WTC11 (cell line): Measurements from ENCODE around the gene RMRP. TPM values are rescaled to one million over a fixed set of nuclear protein-coding genes. Genes with fewer than 3 reads are reported as not detected.
A peak's percentile ranks its signal among the peaks of the same experiment; 100 is the strongest.

Source experiments
- ATAC-seq: fragments of 200-7000 bp; cut with Tn5 transposase; 2 replicates; pipeline ENCODE4 v1.10.0; 2021; ENCODE audit warnings: mild to moderate bottlenecking, moderate library complexity
- CTCF ChIA-PET: fragments of 300-600 bp; sonication (Branson Sonifier 250); formaldehyde crosslinking; loops from one replicate; lab custom pipeline; 2021; ENCODE audit warnings: antibody characterized with exemption; lab: Charles Lee
- POLR2A ChIA-PET: fragments of 350-600 bp; sonication (Branson Sonifier 250); formaldehyde crosslinking; loops from one replicate; lab custom pipeline; 2021; ENCODE audit warnings: antibody characterized with exemption; lab: Charles Lee
- DNase-seq: peaks from one replicate; pipeline ENCODE4 v3.0.0; 2021; ENCODE audit warnings: low spot score
- H3K27ac Mint-ChIP-seq: 2 replicates; pipeline ENCODE4 v1.8.0; 2021; ENCODE audit warnings: mixed read lengths
- H3K27me3 Mint-ChIP-seq: 2 replicates; pipeline ENCODE4 v1.8.0; 2021; ENCODE audit warnings: low read depth, mild to moderate bottlenecking, moderate library complexity, mixed read lengths
- H3K36me3 Mint-ChIP-seq: 2 replicates; pipeline ENCODE4 v1.8.0; 2021; ENCODE audit warnings: mixed read lengths
- H3K4me1 Mint-ChIP-seq: 2 replicates; pipeline ENCODE4 v1.8.0; 2022; ENCODE audit warnings: mixed read lengths
- H3K4me3 Mint-ChIP-seq: 2 replicates; pipeline ENCODE4 v1.8.0; 2021; ENCODE audit warnings: mild to moderate bottlenecking, moderate library complexity, mixed read lengths
- H3K9me3 Mint-ChIP-seq: 2 replicates; pipeline ENCODE4 v1.8.0; 2021; ENCODE audit warnings: mixed read lengths
- ARID4B ChIP-seq: sonication (generic); formaldehyde crosslinking; IDR thresholded peaks from 2 replicates; pipeline ENCODE4 v1.8.0; 2023; ENCODE audit warnings: missing genetic modification reagents, mild to moderate bottlenecking, borderline replicate concordance
- E2F4 ChIP-seq: sonication (generic); formaldehyde crosslinking; IDR thresholded peaks from 2 replicates; pipeline ENCODE4 v1.8.1; 2022; ENCODE audit warnings: low read depth, mild to moderate bottlenecking, moderate library complexity, missing genetic modification reagents, borderline replicate concordance
- ETV6 ChIP-seq: sonication (generic); formaldehyde crosslinking; IDR thresholded peaks from 2 replicates; pipeline ENCODE4 v1.8.1; 2022; ENCODE audit warnings: mild to moderate bottlenecking, missing genetic modification reagents
- SP1 ChIP-seq: sonication (generic); formaldehyde crosslinking; conservative IDR thresholded peaks from 2 replicates; pipeline ENCODE4 v1.8.1; 2022; ENCODE audit warnings: missing genetic modification reagents
- TCF7 ChIP-seq: sonication (generic); formaldehyde crosslinking; IDR thresholded peaks from 2 replicates; pipeline ENCODE4 v1.8.0; 2022; ENCODE audit warnings: mild to moderate bottlenecking, low read depth, missing genetic modification reagents, moderate library complexity
- TEAD4 ChIP-seq: sonication (generic); formaldehyde crosslinking; IDR thresholded peaks from 2 replicates; pipeline ENCODE4 v1.8.0; 2022; ENCODE audit warnings: mild to moderate bottlenecking, missing genetic modification reagents
- total RNA-seq: library from RNA; stranded (reverse); gene quantifications from 3 replicates; pipeline ENCODE4 v1.2.3, GENCODE V29; 2021
- TF ChIP-seq, protein P1 (sequence below): sonication (generic); formaldehyde crosslinking; IDR thresholded peaks from 2 replicates; pipeline ENCODE4 v1.8.1; 2022; ENCODE audit warnings: mild to moderate bottlenecking, missing genetic modification reagents, moderate library complexity, borderline replicate concordance

Gene RMRP
- total RNA-seq, 1 experiment from 2014 or later: 25,958 TPM

DNA sequence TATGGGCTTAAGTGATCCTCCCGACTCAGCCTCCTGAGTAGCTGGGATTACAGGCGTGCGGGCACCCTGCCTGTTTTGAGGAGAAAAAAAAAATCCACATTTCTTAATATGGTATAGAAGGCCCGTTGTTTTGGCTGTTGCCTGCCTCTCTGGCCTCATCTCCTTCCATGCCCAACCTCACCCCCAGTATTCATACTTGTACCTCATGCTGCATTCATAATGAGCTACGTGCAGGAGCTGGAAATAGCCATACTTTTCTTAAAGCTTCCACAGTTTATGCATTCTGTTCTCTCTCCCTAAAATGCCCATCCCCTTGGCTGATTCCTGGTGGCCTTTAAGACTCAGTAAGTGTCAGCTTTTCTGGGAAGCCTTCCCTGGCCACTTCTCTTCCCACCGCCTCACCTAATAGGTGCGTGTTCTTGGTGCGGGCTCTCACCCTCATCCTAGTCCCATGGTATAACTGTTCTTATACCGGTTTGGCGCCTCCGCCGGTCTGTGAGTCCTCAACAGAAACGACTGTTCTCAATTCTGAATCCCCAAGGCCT, 34.0 kb upstream of the RMRP start (continued):
- TF ChIP-seq, protein P1, sequence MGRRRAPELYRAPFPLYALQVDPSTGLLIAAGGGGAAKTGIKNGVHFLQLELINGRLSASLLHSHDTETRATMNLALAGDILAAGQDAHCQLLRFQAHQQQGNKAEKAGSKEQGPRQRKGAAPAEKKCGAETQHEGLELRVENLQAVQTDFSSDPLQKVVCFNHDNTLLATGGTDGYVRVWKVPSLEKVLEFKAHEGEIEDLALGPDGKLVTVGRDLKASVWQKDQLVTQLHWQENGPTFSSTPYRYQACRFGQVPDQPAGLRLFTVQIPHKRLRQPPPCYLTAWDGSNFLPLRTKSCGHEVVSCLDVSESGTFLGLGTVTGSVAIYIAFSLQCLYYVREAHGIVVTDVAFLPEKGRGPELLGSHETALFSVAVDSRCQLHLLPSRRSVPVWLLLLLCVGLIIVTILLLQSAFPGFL (CRISPR knock-in tag): no peak
- TF ChIP-seq, all 79 proteins: peak for 0

DNA sequence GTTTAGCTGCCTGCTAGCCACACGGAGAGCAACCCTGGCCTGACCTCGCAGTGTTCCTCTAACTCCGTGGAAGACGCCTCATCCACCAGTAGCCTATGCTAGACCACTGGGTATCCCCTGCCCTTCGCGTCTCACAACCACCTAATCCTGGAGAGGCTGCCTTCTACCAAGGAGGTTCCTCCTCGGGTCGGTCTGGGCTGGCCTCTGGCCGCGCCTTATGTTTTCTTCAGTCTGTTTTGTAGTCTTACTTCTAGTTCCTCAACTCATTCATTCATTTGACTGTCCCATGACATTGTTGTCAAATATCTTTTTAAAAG, 33.5 kb upstream of the RMRP start:
- H3K4me1 Mint-ChIP-seq: peaks cover 23% of the 10 kb centered on the region
- DNase-seq (no peak), ATAC-seq (peak; percentile 41)
- H3K27me3 Mint-ChIP-seq: no peaks in the 10 kb centered on the region
- peak overlapping the region; percentile 91 for H3K4me3 Mint-ChIP-seq
- H3K36me3 Mint-ChIP-seq: peaks cover 4% of the 10 kb centered on the region
- ChIA-PET POLR2A (interaction anchor here (1.2 to 5.2 kb wide), 12 partner anchors 8 to 588 kb away, joined by 3 to 38 read pairs (median 11); partner anchors contain the start of genes ARHGEF39, CCDC107, CREB3 and RMRP), CTCF (interaction anchor here (0.9 to 6.8 kb wide), 17 partner anchors 16 to 99 kb away, joined by 3 to 49 read pairs (median 11); partner anchors contain the start of genes ARHGEF39, CCDC107, CREB3 and RMRP)
- H3K27ac Mint-ChIP-seq: 0 out of 2 replicates have a peak overlapping the region, but pooled peaks have one; percentile 23
- H3K9me3 Mint-ChIP-seq: no peaks in the 10 kb centered on the region
- TF ChIP-seq, protein P1 (CRISPR knock-in tag): no peak
- no peak for TF ChIP-seq TEAD4 (CRISPR knock-in tag)
- TF ChIP-seq, all 79 proteins: peak for 0

DNA sequence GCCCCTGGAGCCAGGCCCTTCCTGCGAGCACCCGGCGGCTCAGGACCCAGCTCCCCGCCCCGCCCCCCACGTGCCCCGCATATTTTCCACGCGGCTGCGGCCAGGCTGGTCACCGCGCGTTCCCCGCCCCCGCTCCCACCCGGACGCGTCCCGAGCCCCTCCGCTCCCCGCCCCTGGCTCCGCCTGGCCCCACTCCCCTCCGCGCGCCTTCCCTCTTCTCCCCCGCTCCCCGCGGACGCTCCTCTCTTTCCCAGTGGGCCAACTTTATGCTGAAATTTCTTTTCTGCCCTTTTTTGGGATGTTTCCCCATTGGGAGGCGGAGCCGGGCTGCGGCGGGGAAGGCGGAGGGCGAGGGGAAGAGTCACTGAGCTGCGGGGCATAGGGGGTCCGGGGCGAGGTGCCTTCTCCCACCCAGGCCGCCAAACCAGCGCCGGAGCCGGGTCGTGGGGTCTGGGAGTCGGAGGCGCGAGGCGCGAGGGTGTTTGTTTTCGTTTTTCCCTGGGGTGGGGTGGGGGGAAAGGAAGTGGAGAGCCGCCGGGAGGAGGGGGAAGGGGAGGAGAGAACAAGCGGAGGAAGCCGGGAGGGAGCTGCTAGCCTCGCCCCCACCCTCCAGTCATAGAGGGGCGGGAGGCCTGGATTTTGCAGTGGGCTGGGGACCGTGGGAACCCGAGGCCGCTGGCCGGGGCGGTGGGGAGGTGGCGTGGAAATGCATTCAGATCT, 33.0 kb upstream of the RMRP start:
- Mint-ChIP-seq H3K36me3 (peaks cover 8% of the 10 kb centered on the region), H3K27ac (no peak overlapping the region)
- peak; percentile 40 for ATAC-seq

More for the DNA sequence above, 33.0 kb upstream of the RMRP start:
- POLR2A ChIA-PET: interaction anchor here (0.9 to 5.2 kb wide), 14 partner anchors 8 to 587 kb away, joined by 3 to 38 read pairs (median 6); partner anchors contain the start of genes ARHGEF39, CCDC107, CREB3 and RMRP
- H3K4me1 Mint-ChIP-seq: peaks cover 23% of the 10 kb centered on the region
- peak; percentile 64 for DNase-seq
- H3K27me3 Mint-ChIP-seq: no peaks in the 10 kb centered on the region
- no peaks in the 10 kb centered on the region for H3K9me3 Mint-ChIP-seq
- H3K4me3 Mint-ChIP-seq: peak overlapping the region; percentile 91
- CTCF ChIA-PET: interaction anchor here (0.7 to 6.8 kb wide), 17 partner anchors 15 to 99 kb away, joined by 3 to 49 read pairs (median 11); partner anchors contain the start of genes ARHGEF39, CCDC107, CREB3 and RGP1
- no peak for TF ChIP-seq ARID4B (CRISPR knock-in tag)
- no peak for TF ChIP-seq TCF7
- TF ChIP-seq E2F4 (CRISPR knock-in tag): no peak
- TF ChIP-seq SP1 (CRISPR knock-in tag): 0 out of 2 replicates have a peak, but pooled peaks have one; percentile 11
- TF ChIP-seq ETV6 (CRISPR knock-in tag): 0 out of 2 replicates have a peak, but pooled peaks have one; percentile 11
